Small intestine (tissue), 7 donors: ENCODE measurements around the gene ATP6V0E1. TPM values are rescaled to one million over a fixed set of nuclear protein-coding genes. Genes with fewer than 3 reads are reported as not detected.

Experiments used
- DNase-seq, 2 donors: peaks; one replicate each; pipeline versions ENCODE4 v3.0.0 to v3.0.0-alpha.2; 2013
- FAIRE-seq: peaks from 2 replicates; lab custom pipeline; 2012; peaks lifted over from hg19 to GRCh38; lab: Jason Lieb, UNC
- H3K27ac ChIP-seq, 3 donors: one replicate each; pipeline ENCODE4 v1.5.1; 2013; ENCODE audit warnings: low read length in 2 of 3, mild to moderate bottlenecking in 2 of 3, control low read depth in 1 of 3, inconsistent platforms in 1 of 3, low read depth in 1 of 3, moderate library complexity in 1 of 3
- H3K27me3 ChIP-seq, 3 donors: one replicate each; pipeline ENCODE4 v1.6.1; 2013; ENCODE audit warnings: low read length in 3 of 3, inconsistent platforms in 1 of 3; ENCODE audit not compliant: control insufficient read depth in 3 of 3, insufficient read depth in 3 of 3
- H3K36me3 ChIP-seq, 3 donors: one replicate each; pipeline ENCODE4 v1.6.1; 2013; ENCODE audit warnings: low read length in 3 of 3, inconsistent platforms in 1 of 3, low read depth in 1 of 3, mild to moderate bottlenecking in 1 of 3, moderate library complexity in 1 of 3; ENCODE audit not compliant: control insufficient read depth in 3 of 3, insufficient read depth in 2 of 3
- H3K4me1 ChIP-seq, 3 donors: one replicate each; pipeline ENCODE4 v1.6.1; 2013; ENCODE audit warnings: low read length in 2 of 3, inconsistent platforms in 1 of 3, low read depth in 1 of 3, mild to moderate bottlenecking in 1 of 3, moderate library complexity in 1 of 3; ENCODE audit not compliant: control insufficient read depth in 3 of 3, insufficient read depth in 2 of 3
- H3K4me3 ChIP-seq, 3 donors: one replicate each; pipeline ENCODE4 v1.5.1; 2013; ENCODE audit warnings: low read length in 3 of 3, control low read depth in 1 of 3, inconsistent platforms in 1 of 3, low read depth in 1 of 3, mild to moderate bottlenecking in 1 of 3, moderate library complexity in 1 of 3
- H3K9me3 ChIP-seq, 2 donors: one replicate each; pipeline ENCODE4 v1.6.1; 2013; ENCODE audit warnings: low read depth in 1 of 2, low read length in 1 of 2; ENCODE audit not compliant: control insufficient read depth in 2 of 2, insufficient read depth in 1 of 2
- WGBS, 3 donors: extraction: QIAGEN DNeasy Blood & Tissue Kit; methylation state at CpG; one replicate each; pipeline ENCODE4 v1.1.7; 2013; 5-methylcytosine and 5-hydroxymethylcytosine counted together
- polyA plus RNA-seq, 4 donors: library from polyadenylated mRNA; stranded (reverse) in 3 of 4; unstranded in 1 of 4; fragments of 200-250 nt in 3 of 4; fragments of 120-200 nt in 1 of 4; gene quantifications; one replicate each; pipeline versions ENCODE4 v1.2.1 to v1.2.3, GENCODE V29; 2013
- donor health status: healthy with polysubstance abuse.
- donor health status: control.
- donor health status: control.
- donor health status: Bipolar disorder and iron deficiency.
- donor health status: healthy.

The ATP6V0E1 gene
- polyA plus RNA-seq, 4 donors = 170 to 230 (median 199) TPM

DNA sequence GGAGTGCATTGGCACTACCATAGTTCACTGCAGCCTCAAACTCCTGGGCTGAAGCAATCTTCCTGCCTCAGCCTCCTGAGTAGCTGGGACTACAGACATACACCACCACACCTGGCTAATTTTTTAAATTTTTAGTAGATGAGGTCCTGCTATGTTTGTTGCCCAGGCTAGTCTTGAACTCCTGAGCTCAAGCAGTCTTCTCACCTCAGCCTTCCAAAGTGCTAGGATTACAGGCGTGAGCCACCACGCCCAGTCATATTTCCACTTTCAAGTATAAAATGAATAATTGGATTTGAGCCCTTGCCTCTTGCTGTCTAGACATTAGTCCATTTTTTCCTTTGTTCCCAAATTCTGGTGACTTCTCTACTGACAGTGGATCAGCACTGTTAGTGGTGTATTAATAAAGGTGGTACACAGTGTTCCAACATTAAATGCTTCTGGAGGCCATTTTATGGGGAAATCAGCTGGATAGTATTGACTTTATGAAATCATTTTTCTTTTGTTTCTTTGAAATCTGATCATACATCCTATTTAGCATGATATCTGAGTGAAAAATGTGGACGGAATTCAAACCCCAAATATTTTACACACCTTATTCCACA, 15.9 kb downstream of the ATP6V0E1 start:
- Histone ChIP-seq H3K4me1 (peaks cover 0 to 7% (median 0%) of the 10 kb centered on the region in 3 donors), H3K36me3 (peaks cover 3 to 26% (median 4%) of the 10 kb centered on the region in 3 donors), H3K9me3 (no peaks in the 10 kb centered on the region), H3K27ac (no peak overlapping the region), H3K4me3 (no peak overlapping the region), H3K27me3 (no peaks in the 10 kb centered on the region)
- no peak for FAIRE-seq
- 68 to 74% (median 70%) methylated on average over 3 of the region's 3 CpGs for WGBS, 3 donors
- DNase-seq = no peak

DNA sequence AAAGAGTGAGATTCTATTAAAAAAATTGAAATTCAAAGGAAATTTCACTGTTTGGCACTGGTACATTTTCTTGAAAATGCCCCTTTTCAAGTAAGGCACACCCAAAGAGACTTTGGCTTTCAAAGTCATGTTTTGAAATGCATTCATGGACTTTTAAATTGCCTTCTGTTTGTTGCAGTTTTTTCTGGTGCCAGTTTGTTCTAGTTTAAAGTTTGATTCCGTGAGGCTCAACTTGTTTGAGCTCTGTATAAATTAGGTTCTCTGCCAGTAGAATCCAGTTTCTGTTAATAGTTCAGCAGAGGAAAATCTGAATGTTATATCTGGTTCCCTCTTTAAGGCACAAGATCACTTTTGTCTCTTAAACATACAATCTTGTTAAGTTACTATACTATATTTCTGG, 16.4 kb downstream of the ATP6V0E1 start:
- peaks cover 0 to 7% (median 0%) of the 10 kb centered on the region in 3 donors for H3K4me1 ChIP-seq
- no peaks in the 10 kb centered on the region for H3K27me3 ChIP-seq
- peaks cover 3 to 24% (median 4%) of the 10 kb centered on the region in 3 donors for H3K36me3 ChIP-seq
- FAIRE-seq (no peak), DNase-seq (no peak)
- no peak overlapping the region for H3K27ac ChIP-seq
- H3K4me3 ChIP-seq = no peak overlapping the region
- no peaks in the 10 kb centered on the region for H3K9me3 ChIP-seq
- WGBS, 3 donors = 61 to 79% (median 72%) methylated on average over 1 of the region's 1 CpG

DNA sequence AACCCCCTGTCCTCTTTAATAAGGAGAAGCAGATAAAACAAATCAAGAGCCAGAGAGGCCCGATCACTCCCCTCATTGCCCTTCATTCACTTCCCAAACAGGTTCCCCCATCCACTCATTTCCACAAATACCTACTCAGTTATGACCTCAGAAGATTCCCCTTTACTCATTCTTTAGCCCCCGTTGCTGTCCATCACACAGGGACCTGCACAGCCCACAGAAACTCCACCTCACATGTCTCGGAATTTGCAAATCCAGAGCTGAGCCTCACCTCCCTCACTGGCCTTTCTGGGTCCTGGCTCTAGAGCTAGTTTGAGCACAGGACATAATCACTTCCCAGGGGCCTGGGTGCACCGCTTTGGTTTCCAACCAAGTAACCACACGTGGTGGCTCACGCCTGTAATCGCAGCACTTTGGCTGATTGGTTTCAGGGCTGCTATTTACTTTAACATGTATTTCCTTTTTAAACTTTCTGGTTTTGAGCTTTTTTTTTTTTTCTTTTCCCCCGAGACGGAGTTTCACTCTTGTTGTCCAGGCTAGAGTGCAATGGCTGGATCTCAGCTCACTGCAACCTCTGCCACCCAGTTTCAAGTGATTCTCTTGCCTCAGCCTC, 17.8 kb downstream of the ATP6V0E1 start:
- FAIRE-seq = no peak
- Histone ChIP-seq H3K4me1 (peaks cover 0 to 7% (median 0%) of the 10 kb centered on the region in 3 donors), H3K27me3 (no peaks in the 10 kb centered on the region), H3K27ac (no peak overlapping the region), H3K36me3 (peaks cover 0 to 15% (median 0%) of the 10 kb centered on the region in 3 donors), H3K4me3 (no peak overlapping the region), H3K9me3 (no peaks in the 10 kb centered on the region)
- DNase-seq = no peak
- 67 to 84% (median 72%) methylated on average over 9 of the region's 9 CpGs for WGBS, 3 donors

DNA sequence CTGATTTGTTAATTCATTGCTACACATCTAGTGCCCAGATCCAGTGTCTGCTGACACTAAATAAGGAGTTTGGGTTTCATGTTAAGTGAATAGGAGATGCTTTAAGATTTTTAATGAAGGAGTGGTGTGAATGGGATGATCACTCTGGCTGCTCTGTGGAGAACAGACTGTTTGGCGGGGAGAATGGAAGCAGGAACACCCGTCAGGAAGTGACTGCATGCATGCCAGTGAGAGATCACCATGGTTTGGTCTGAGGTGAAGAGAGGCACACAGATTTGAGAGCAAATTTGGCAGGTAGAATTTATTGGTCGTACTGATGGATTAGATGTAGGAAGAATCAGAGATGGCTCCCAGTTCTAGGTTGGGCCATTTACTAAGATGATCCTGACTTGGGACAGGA, 19.8 kb downstream of the ATP6V0E1 start:
- H3K9me3 ChIP-seq = no peaks in the 10 kb centered on the region
- H3K36me3 ChIP-seq = peaks cover 0 to 8% (median 0%) of the 10 kb centered on the region in 3 donors
- no peak overlapping the region for H3K27ac ChIP-seq
- H3K27me3 ChIP-seq = no peaks in the 10 kb centered on the region
- no peak overlapping the region for H3K4me3 ChIP-seq
- FAIRE-seq (no peak), DNase-seq (no peak)
- H3K4me1 ChIP-seq = peaks cover 0 to 9% (median 4%) of the 10 kb centered on the region in 3 donors
- WGBS, 3 donors = 82 to 89% (median 86%) methylated on average over 3 of the region's 3 CpGs

DNA sequence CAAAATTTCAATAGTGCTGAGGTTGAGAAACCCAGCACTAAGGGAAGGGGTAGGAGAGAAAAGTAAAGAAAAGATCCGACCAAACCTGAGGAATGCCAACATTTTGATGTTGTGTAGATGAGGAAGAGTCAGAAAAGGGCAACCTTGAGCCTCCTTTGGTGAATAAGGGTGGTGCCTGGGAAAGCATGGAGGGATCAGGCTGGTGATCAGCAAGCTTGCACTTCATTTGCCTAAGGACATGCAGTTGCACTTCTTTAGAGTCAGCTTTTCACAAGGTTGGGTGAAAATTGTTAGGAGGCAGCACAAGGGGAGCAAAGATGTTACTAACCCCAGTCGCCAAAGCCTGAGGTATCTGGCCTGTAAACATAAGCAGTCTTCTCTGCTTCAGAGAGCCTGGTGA, 20.4 kb downstream of the ATP6V0E1 start:
- no peaks in the 10 kb centered on the region for H3K27me3 ChIP-seq
- H3K9me3 ChIP-seq = no peaks in the 10 kb centered on the region
- no peak overlapping the region for H3K27ac ChIP-seq
- no peak overlapping the region for H3K4me3 ChIP-seq
- DNase-seq (no peak), FAIRE-seq (no peak)
- H3K4me1 ChIP-seq = peaks cover 0 to 9% (median 4%) of the 10 kb centered on the region in 3 donors
- H3K36me3 ChIP-seq = peaks cover 0 to 8% (median 0%) of the 10 kb centered on the region in 3 donors
- WGBS, 3 donors = 70 to 86% (median 78%) methylated on average over 2 of the region's 2 CpGs

DNA sequence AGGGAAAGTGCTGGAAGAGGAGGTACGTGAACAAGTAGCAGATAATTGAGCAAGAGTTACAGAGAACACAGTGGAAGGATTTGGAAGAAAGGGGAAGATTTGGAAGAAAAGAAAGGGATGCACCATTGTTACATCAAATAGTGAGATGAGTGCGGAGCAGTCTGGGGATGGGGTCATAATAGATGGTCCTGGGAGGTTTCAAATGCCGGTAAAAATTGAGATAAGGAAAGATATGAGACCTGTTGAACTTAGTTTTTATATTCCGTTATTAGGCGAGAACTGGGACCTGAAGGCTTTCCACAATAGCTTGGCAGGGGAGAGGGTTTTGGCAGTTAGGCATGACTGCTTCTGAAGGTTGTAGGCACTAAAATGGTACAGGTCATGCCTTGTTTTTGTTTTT, 20.9 kb downstream of the ATP6V0E1 start:
- no peak overlapping the region for H3K4me3 ChIP-seq
- H3K4me1 ChIP-seq = peaks cover 0 to 9% (median 4%) of the 10 kb centered on the region in 3 donors
- DNase-seq (no peak), FAIRE-seq (no peak)
- H3K9me3 ChIP-seq = no peaks in the 10 kb centered on the region
- WGBS, 3 donors = 83 to 88% (median 83%) methylated on average over 5 of the region's 5 CpGs
- H3K27me3 ChIP-seq = no peaks in the 10 kb centered on the region
- no peak overlapping the region for H3K27ac ChIP-seq
- H3K36me3 ChIP-seq = peaks cover 0 to 6% (median 0%) of the 10 kb centered on the region in 3 donors

DNA sequence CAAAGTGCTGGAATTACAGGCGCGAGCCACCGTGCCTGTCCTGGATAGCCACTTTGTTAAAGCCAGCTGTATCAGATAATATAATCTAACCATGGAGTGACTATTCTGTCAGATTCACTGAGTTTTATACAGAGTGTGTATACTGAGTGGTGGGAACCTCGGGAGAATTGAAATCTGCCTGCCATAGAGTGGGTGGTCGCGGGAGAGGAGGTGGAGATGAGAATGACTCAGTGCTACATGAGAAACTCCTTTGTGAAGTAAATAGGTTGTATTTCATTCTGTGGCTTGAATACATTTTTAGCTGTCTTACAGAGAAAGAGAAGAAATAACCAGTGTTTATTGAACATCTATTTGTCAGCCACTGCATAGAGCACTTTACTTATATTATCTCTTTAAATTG, 26.4 kb downstream of the ATP6V0E1 start:
- WGBS, 3 donors = 82 to 95% (median 87%) methylated on average over 6 of the region's 6 CpGs
- H3K9me3 ChIP-seq = no peaks in the 10 kb centered on the region
- DNase-seq = no peak
- H3K27me3 ChIP-seq = no peaks in the 10 kb centered on the region
- no peak overlapping the region for H3K4me3 ChIP-seq
- peaks cover 0 to 7% (median 4%) of the 10 kb centered on the region in 3 donors for H3K36me3 ChIP-seq
- no peak overlapping the region for H3K27ac ChIP-seq
- peaks cover 0 to 4% (median 2%) of the 10 kb centered on the region in 3 donors for H3K4me1 ChIP-seq
- no peak for FAIRE-seq

DNA sequence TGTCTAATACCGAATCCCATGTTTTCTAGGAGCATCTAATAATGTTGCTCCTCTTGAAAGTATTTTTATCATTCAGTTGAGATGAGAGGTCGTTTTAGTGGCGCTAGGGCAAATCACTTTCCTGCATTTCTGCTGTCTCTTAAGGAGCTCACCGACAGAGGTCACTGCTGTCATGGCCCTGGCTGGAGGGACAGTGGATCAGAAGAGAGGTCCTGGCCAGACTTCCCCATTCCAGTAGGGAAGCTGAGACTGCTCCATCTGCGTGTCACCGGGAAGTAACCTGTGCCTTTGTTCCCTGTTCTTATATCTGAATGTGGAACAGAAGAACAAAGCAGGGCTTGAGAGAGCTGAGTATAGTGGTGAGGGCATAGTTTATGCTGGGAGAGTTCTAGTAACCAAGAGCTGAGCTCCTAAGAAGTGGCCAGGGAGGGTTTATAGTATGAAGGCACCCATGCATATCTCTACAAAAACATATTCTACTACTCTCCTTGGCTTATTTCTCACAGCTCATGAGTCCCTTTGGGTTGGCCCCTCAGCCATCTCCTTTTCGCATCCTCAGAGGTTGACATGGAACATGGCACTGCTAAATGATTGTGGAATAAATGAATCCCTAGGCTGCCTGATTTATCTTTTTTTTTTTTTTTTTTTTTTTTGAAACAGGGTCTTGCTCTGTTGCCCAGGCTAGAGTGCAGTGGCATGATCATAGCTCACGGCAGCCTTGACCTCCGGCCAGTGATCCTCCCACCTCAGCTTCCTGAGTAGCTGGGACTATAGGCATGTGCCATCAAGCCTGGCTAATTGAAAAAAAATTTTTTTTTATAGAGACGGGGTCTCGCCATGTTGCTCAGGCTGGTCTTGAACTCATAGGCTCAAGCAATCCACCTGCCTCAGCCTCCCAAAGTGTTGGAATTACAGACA, 27.2 kb downstream of the ATP6V0E1 start:
- WGBS, 3 donors = 77 to 82% (median 78%) methylated on average over 11 of the region's 11 CpGs
- DNase-seq = peak in 1 of 2 donors; percentile 19
- FAIRE-seq = no peak

More for the DNA sequence above, 27.2 kb downstream of the ATP6V0E1 start:
- no peaks in the 10 kb centered on the region for H3K9me3 ChIP-seq
- H3K36me3 ChIP-seq = peaks cover 0 to 7% (median 4%) of the 10 kb centered on the region in 3 donors
- H3K27me3 ChIP-seq = no peaks in the 10 kb centered on the region
- H3K27ac ChIP-seq = no peak overlapping the region
- peaks cover 0 to 7% (median 4%) of the 10 kb centered on the region in 3 donors for H3K4me1 ChIP-seq
- H3K4me3 ChIP-seq = no peak overlapping the region
